Keratinocyte (primary cell): ENCODE measurements around the gene TCEA2. TPM values are rescaled to one million over a fixed set of nuclear protein-coding genes. Genes with fewer than 3 reads are reported as not detected.

ENCODE experiments used
- DNase-seq: peaks from one replicate; pipeline ENCODE4 v3.0.0-alpha.2; 2011; ENCODE audit warnings: low read depth, missing footprints, low spot score
- FAIRE-seq: peaks from 2 replicates; lab custom pipeline; 2011; peaks lifted over from hg19 to GRCh38; lab: Jason Lieb, UNC
- H2AFZ ChIP-seq: 2 replicates; pipeline ENCODE4 v1.6.0; 2012; ENCODE audit warnings: low read length, control low read depth, inconsistent platforms; ENCODE audit not compliant: control insufficient read depth
- H3K27ac ChIP-seq: 2 replicates; pipeline ENCODE4 v1.5.1; 2011; ENCODE audit warnings: low read length; ENCODE audit not compliant: control insufficient read depth, insufficient read depth
- H3K27me3 ChIP-seq: 3 replicates; pipeline ENCODE4 v1.6.0; 2011; ENCODE audit warnings: low read length; ENCODE audit not compliant: control insufficient read depth, insufficient read depth; ENCODE audit errors: extremely low read depth
- H3K36me3 ChIP-seq, 2 experiments: 2 replicates in 1 of 2; 3 replicates in 1 of 2; pipeline ENCODE4 v1.5.1; 2011; ENCODE audit warnings: low read length in 2 of 2, mild to moderate bottlenecking in 1 of 2; ENCODE audit not compliant: control insufficient read depth in 2 of 2, insufficient read depth in 2 of 2; ENCODE audit errors: extremely low read depth in 1 of 2
- H3K4me1 ChIP-seq: 3 replicates; pipeline ENCODE4 v1.5.1; 2011; ENCODE audit warnings: low read length; ENCODE audit not compliant: control insufficient read depth, insufficient read depth; ENCODE audit errors: extremely low read depth
- H3K4me2 ChIP-seq: 3 replicates; pipeline ENCODE4 v1.6.0; 2011; ENCODE audit warnings: low read depth, low read length; ENCODE audit not compliant: control insufficient read depth, insufficient read depth; ENCODE audit errors: extremely low read depth
- H3K4me3 ChIP-seq, 3 experiments: fragments of 200-600 bp in 1 of 3; sonication (generic) in 1 of 3; 2 replicates in 2 of 3; 3 replicates in 1 of 3; pipeline ENCODE4 v1.5.1; 2011 to 2016; ENCODE audit warnings: low read length in 3 of 3, mild to moderate bottlenecking in 3 of 3, control low read depth in 2 of 3, inconsistent platforms in 1 of 3, low read depth in 1 of 3, mixed read lengths in 1 of 3, mixed run types in 1 of 3, moderate library complexity in 1 of 3; ENCODE audit not compliant: control insufficient read depth in 2 of 3, insufficient read depth in 2 of 3; ENCODE audit errors: extremely low read depth in 1 of 3
- H3K79me2 ChIP-seq: 2 replicates; pipeline ENCODE4 v1.6.0; 2012; ENCODE audit warnings: low read length; ENCODE audit not compliant: control insufficient read depth, insufficient read depth
- H3K9ac ChIP-seq: 3 replicates; pipeline ENCODE4 v1.6.0; 2011; ENCODE audit warnings: low read length; ENCODE audit not compliant: control insufficient read depth, insufficient read depth; ENCODE audit errors: extremely low read depth
- H3K9me1 ChIP-seq: 3 replicates; pipeline ENCODE4 v1.6.0; 2011; ENCODE audit warnings: low read length; ENCODE audit not compliant: control insufficient read depth, insufficient read depth; ENCODE audit errors: extremely low read depth
- H3K9me3 ChIP-seq: 2 replicates; pipeline ENCODE4 v1.5.1; 2012; ENCODE audit warnings: low read depth, low read length; ENCODE audit not compliant: control insufficient read depth
- H4K20me1 ChIP-seq: 3 replicates; pipeline ENCODE4 v1.6.0; 2011; ENCODE audit warnings: low read length; ENCODE audit not compliant: control insufficient read depth, insufficient read depth; ENCODE audit errors: extremely low read depth
- CTCF ChIP-seq, 3 experiments: IDR thresholded peaks in 1 of 3; conservative IDR thresholded peaks in 1 of 3; optimal IDR thresholded peaks in 1 of 3; 2 replicates in 2 of 3; 3 replicates in 1 of 3; pipeline versions ENCODE3 to v1.5.1; 2011; ENCODE audit warnings: low read length in 3 of 3, mild to moderate bottlenecking in 3 of 3, moderate library complexity in 2 of 3, control low read depth in 1 of 3, inconsistent platforms in 1 of 3; ENCODE audit not compliant: insufficient read depth in 2 of 3; ENCODE audit errors: extremely low read depth in 1 of 3
- EZH2 ChIP-seq: IDR thresholded peaks from one replicate; pipeline ENCODE4 v1.6.1; 2012; ENCODE audit warnings: inconsistent platforms, mild to moderate bottlenecking, low read length, moderate library complexity
- dilution Hi-C: fragments of 300-500 bp; cut with MboI; formaldehyde crosslinking; loops from one replicate; pipeline ENCODE4 v1.7.0; 2020; ENCODE audit warnings: low sequenced_read_pairs; ENCODE audit not compliant: extremely low pct_ligation_motif_present
- polyA plus RNA-seq, 5 experiments: library from polyadenylated mRNA; depleted of rRNA in 3 of 5; stranded (reverse) in 3 of 5; stranded (forward) in 1 of 5; unstranded in 1 of 5; fragments of >200 nt; gene quantifications; 1 replicate in 1 of 5; 2 replicates in 3 of 5; 3 replicates in 1 of 5; pipeline versions ENCODE4 v1.2.1 to v1.2.3, GENCODE V29; 2011 to 2012; ENCODE audit warnings: missing spikeins in 2 of 5, low read depth in 1 of 5, low replicate concordance in 1 of 5

TCEA2 gene
- polyA plus RNA-seq, 1 donor (not counting 4 experiments of a cell fraction or from before 2014, with no cell fraction given) = 9.1 TPM

- FAIRE-seq = no peak
Observed at GRCh38 chr20:64100566-64100888, 37.5 kb downstream of the TCEA2 start.

GRCh38 chr20:64100946-64101688 is 38.1 kb downstream of the TCEA2 start:
- DNase-seq (no peak), FAIRE-seq (no peak)
- H3K9me3 ChIP-seq = no peaks in the 10 kb centered on the region
- TF ChIP-seq EZH2 = no peak
- no peaks in the 10 kb centered on the region for H3K79me2 ChIP-seq
- no peaks in the 10 kb centered on the region for H3K4me1 ChIP-seq
- H3K9ac ChIP-seq = no peak overlapping the region
- H3K27ac ChIP-seq = no peak overlapping the region
- dilution Hi-C loops = no loop called here
- no peaks in the 10 kb centered on the region for H3K9me1 ChIP-seq
- H2AFZ ChIP-seq = no peak overlapping the region
- no peak overlapping the region for H3K4me2 ChIP-seq
- no peaks in the 10 kb centered on the region for H3K36me3 ChIP-seq
- H3K4me3 ChIP-seq = no peak overlapping the region
- H3K27me3 ChIP-seq = peaks cover 40% of the 10 kb centered on the region
- no peaks in the 10 kb centered on the region for H4K20me1 ChIP-seq

More at GRCh38 chr20:64100566-64100888, 37.5 kb downstream of the TCEA2 start:
- no peak for DNase-seq
- H3K4me1 ChIP-seq = no peaks in the 10 kb centered on the region
- H4K20me1 ChIP-seq = no peaks in the 10 kb centered on the region
- dilution Hi-C loops = no loop called here
- no peak overlapping the region for H2AFZ ChIP-seq
- no peak overlapping the region for H3K27ac ChIP-seq
- H3K4me3 ChIP-seq = no peak overlapping the region
- no peaks in the 10 kb centered on the region for H3K79me2 ChIP-seq
- no peak overlapping the region for H3K4me2 ChIP-seq
- no peak overlapping the region for H3K9ac ChIP-seq
- H3K9me3 ChIP-seq = no peaks in the 10 kb centered on the region
- peaks cover 40% of the 10 kb centered on the region for H3K27me3 ChIP-seq
- TF ChIP-seq EZH2 (no peak), CTCF (optimal IDR thresholded peaks at IDR 0.05 in 1 of 3, IDR thresholded peaks at IDR 0.05 in 1 of 3, conservative IDR thresholded peaks at IDR 0.05 in 1 of 3; ENCODE audit: extremely low read depth in 1 of 3, insufficient read depth in 2 of 3, low read length in 3 of 3) (no peak)
- no peaks in the 10 kb centered on the region for H3K36me3 ChIP-seq
- no peaks in the 10 kb centered on the region for H3K9me1 ChIP-seq
